Measurements from ENCODE around the gene COL6A2. TPM values are rescaled to one million over a fixed set of nuclear protein-coding genes. Genes with fewer than 3 reads are reported as not detected.

The COL6A2 gene
- polyA plus RNA-seq, 2 of the 4 experiments (the other 2 are of a cell fraction): 2.3 to 13.1 TPM

GRCh38 chr21:46065215-46065913 lies 32.5 kb upstream of the COL6A2 start:
- POLR2A ChIA-PET: no interaction called here
- Histone ChIP-seq H3K4me2 (no peak overlapping the region), H3K4me1 (no peaks in the 10 kb centered on the region), H3K9me3 (peaks cover 16% of the 10 kb centered on the region), H3K4me3 (no peak overlapping the region), H3K27ac (no peak overlapping the region)
- CTCF ChIA-PET: no interaction called here
- FAIRE-seq (no peak), ATAC-seq (peak in 1 of 2 experiments; percentile 26; a peak in 1 of 6 replicates), DNase-seq (ENCODE audit: low read depth in 1 of 2, low spot score in 1 of 2) (no peak)
- TF ChIP-seq HEYL (CRISPR knock-in tag; IDR thresholded peaks at IDR 0.05) (no peak), KDM5A (IDR thresholded peaks at IDR 0.05) (no peak), TP53 (CRISPR knock-in tag; IDR thresholded peaks at IDR 0.05) (no peak), POLR2AphosphoS2 (conservative IDR thresholded peaks at IDR 0.05; ENCODE audit: low read length) (no peak), CTCF (IDR thresholded peaks at IDR 0.05) (no peak), KDM1A (IDR thresholded peaks at IDR 0.05; ENCODE audit: low read depth) (no peak), MAZ (IDR thresholded peaks at IDR 0.05; ENCODE audit: borderline replicate concordance, low read depth, low read length) (no peak), BHLHE40 (IDR thresholded peaks at IDR 0.05; ENCODE audit: low read depth, low read length) (no peak), MAX (IDR thresholded peaks at IDR 0.05) (no peak), PBX3 (IDR thresholded peaks at IDR 0.05) (no peak), MYC (IDR thresholded peaks at IDR 0.05; ENCODE audit: borderline replicate concordance, low read length) (no peak), EP300 (IDR thresholded peaks at IDR 0.05) (no peak)
- TF ChIP-seq, protein P1, sequence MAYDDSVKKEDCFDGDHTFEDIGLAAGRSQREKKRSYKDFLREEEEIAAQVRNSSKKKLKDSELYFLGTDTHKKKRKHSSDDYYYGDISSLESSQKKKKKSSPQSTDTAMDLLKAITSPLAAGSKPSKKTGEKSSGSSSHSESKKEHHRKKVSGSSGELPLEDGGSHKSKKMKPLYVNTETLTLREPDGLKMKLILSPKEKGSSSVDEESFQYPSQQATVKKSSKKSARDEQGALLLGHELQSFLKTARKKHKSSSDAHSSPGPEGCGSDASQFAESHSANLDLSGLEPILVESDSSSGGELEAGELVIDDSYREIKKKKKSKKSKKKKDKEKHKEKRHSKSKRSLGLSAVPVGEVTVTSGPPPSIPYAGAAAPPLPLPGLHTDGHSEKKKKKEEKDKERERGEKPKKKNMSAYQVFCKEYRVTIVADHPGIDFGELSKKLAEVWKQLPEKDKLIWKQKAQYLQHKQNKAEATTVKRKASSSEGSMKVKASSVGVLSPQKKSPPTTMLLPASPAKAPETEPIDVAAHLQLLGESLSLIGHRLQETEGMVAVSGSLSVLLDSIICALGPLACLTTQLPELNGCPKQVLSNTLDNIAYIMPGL (CRISPR knock-in tag; IDR thresholded peaks at IDR 0.05; ENCODE audit: borderline replicate concordance): no peak
- 55% methylated on average over 14 of the region's 22 CpGs for WGBS (ENCODE audit: missing lambda C conversion rate)

DNA sequence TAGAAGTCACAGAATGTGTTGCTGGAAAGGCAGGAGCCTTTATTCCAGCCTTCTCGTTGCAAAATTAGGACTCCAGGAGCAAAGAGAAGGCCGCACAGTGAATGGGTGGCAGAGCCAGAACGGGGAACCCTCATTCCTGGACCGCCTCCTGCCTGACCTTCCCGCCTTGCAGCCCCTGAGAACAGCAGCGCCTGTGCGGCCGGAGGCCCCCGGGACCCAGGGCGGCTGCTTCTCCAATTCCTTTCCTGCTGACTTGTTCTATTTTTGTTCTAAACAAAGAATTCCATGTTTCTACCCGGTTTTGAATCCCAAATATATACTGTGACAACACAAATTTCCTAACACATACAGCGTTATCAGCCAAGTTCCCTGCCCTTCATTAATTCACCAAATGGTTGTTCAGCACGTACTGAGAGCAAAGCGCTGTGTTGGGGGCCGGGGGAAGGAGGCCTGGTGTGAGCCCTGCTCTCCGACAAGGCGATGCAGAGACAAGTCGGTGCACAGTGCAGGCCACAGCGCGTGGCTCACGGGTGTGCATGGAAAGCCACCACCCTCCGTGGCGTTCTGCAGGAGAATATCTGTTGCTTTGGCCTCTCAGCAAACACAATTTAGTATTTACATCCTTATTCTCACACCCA lies 31.9 kb upstream of the COL6A2 start:
- TF ChIP-seq RAD21 (conservative IDR thresholded peaks at IDR 0.05 in 1 of 2, IDR thresholded peaks at IDR 0.05 in 1 of 2): no peak
- no peak for TF ChIP-seq ZNF302 (CRISPR knock-in tag; IDR thresholded peaks at IDR 0.05)
- TF ChIP-seq ESRRA (IDR thresholded peaks at IDR 0.05; ENCODE audit: borderline replicate concordance, low read length): no peak
- TF ChIP-seq CEBPB (IDR thresholded peaks at IDR 0.05): no peak
- WGBS (ENCODE audit: missing lambda C conversion rate): 83% methylated on average over 23 of the region's 23 CpGs
- Histone ChIP-seq H3K4me3 (no peak overlapping the region), H3K4me1 (no peaks in the 10 kb centered on the region), H3K9me3 (peaks cover 16% of the 10 kb centered on the region), H3K4me2 (no peak overlapping the region), H3K27ac (no peak overlapping the region)
- no peak for ATAC-seq
- ChIA-PET POLR2A (no interaction called here), CTCF (interaction anchor here (1.4 kb wide), 1 partner anchor 96 kb away, joined by 3 read pairs; no protein-coding TSS in a partner anchor)
- no peak for FAIRE-seq
- no peak for DNase-seq (ENCODE audit: low read depth in 1 of 2, low spot score in 1 of 2)

Data from A549 (cell line).